ENCODE measurements around the gene PCDH9.

PCDH9 gene

GRCh38 chr13:66506051-66506777 lies 723.9 kb downstream of the PCDH9 start:
- no peak for DNase-seq

DNA sequence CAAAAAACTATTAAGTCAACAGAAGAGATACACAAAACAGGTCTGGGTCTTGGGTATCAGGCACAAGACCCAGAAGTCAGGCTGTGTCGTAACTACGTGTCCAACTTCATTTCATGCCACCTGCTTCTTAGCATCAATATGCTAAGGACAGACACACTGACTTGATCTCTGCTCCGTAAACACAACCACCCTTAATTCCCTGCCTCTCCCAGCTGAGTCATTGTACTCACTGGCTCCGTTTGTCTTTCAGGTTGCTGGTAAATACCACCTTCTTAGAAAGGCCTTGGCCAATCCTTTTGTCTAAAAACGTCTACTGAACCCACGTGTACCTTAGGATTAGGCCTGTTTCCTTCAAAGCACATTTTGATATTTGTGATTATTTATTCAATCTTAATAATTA lies 726.2 kb downstream of the PCDH9 start:
- DNase-seq = no peak

GRCh38 chr13:66501181-66501580 lies 729.0 kb downstream of the PCDH9 start:
- DNase-seq = no peak

DNA sequence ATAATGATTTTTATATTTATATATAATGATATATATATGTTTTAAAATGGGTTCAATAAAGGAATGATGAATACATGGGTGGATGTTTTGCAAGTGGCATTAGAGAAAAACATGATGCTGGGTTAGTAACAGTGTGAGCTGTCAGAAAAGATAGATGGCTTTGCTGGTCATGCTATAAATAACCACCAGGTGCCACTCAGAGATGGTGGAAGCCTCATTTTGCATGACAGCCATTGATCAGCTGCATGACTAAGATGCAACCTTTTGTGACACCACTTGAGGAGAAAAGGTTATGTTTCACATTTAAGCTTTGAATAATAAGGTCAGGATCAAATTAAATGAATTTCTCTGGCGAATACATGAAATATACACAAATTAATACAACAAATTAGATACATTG lies 737.7 kb downstream of the PCDH9 start:
- DNase-seq = no peak

- no peak for DNase-seq
Observed at GRCh38 chr13:66491251-66491650, 738.9 kb downstream of the PCDH9 start.

DNA sequence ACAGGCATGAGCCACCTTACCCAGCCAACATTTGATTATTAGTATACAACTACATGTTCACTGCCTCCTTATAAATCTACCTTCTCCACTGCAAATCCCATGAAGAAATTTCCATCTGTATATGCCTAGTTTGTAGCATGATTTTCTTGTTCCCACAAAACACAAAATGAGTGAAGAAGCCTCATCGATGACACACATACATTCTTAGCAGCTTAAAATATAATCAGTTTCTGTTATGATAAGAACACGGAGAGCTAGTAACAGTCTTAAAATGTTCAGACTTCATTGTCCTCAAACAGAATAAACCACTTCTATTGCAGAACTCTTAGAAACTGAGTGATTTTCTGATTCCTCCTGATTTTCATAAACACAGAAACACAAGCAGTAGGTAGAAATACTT lies 740.5 kb downstream of the PCDH9 start:
- no peak for DNase-seq

DNA sequence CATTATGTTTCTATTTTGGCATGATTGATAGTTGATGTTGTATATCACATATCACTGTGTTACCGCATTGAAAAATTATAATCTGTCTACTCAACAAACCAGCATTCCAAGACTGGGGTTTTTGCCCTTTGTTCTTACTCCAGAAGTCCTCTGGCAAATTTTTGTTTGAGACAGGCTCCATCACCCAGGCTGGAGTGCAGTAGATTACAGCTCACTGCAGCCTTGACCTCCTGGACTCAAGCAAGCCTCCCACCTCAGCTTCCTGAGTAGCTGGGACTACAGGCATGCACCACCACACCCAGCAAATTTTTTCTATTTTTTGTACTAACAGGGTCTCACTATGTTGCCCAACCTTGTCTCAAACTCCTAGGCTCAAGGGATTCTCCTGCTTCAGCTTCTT lies 741.0 kb downstream of the PCDH9 start:
- DNase-seq = no peak

DNA sequence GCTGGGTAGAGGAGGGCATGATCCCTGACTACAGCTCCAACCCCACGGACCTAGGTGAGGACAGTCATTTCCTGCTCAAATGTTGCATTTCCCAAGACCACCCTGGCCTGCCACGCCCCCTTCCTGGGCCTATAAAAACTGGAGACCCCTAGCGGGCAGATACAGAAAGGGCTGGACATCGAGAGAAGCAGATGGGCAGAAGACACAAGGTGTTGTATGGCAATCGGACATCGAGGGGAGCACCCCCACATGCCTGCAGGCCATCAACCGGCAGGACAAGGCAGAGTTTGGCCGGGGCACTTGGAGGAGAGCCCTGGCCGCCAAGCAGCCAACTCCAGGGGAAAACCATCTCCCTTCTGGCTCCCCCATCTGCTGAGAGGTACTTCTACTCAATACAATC lies 746.4 kb downstream of the PCDH9 start:
- no peak for DNase-seq

- no peak for DNase-seq
Observed at GRCh38 chr13:66482836-66483235, 747.3 kb downstream of the PCDH9 start.

DNA sequence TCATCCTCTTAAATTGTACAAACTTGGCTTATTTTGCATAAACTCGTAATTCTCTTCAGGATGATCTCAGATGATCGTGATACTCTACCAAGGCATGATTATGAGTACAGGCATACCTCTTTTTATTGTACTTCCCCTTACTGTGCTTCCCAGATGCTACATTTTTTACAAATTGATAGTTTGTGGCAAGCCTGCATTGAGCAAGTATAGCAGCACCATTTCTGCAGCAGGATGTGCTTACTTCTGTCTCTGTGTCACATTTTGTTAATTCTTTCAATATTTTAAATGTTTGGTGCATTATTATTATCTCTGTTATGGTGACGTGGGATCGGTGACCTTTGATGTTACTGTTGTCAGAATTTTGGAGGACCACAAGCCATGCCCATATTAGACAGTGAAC lies 752.3 kb downstream of the PCDH9 start:
- no peak for DNase-seq

- DNase-seq = no peak
Observed at GRCh38 chr13:66475061-66475460, 755.1 kb downstream of the PCDH9 start.

DNA sequence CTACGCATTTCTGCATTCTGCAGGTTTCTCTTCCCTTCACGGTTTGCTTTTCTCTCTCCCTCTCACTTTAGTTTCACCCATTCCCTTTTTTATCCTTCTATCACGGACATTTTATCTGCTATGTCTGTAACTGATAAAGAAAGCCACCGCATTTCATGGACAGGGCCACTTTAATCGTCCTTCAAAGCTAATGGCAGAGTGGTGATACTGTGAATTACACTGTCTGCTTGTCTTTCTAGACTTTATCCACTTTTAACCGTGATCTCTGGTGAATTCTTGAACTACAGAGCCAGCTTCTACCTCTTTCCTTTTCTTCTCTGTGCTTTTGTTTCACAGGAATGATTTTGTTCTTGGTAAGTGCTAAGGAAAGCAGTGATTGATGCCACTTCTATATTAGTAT lies 760.4 kb downstream of the PCDH9 start:
- DNase-seq = no peak

DNA sequence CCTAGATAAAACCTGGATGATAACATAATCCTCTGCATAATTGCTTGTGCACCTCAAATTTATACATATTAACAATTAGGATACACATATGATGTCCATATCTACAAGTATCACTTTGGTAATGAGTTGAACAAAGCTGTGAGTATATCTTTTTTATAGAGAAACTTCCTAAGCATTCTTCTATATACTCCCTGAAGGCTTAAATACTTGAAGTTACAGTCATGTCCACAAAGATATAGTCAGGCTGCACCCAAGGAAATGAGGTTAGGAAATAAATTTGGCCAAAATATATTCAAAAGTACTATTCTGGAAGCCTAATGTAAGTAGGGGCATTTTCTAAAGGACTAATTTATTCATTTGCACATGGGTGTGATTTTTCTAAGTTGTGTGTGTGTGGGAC lies 761.5 kb downstream of the PCDH9 start:
- DNase-seq = no peak

GRCh38 chr13:66462187-66462586 lies 767.9 kb downstream of the PCDH9 start:
- DNase-seq = no peak

DNA sequence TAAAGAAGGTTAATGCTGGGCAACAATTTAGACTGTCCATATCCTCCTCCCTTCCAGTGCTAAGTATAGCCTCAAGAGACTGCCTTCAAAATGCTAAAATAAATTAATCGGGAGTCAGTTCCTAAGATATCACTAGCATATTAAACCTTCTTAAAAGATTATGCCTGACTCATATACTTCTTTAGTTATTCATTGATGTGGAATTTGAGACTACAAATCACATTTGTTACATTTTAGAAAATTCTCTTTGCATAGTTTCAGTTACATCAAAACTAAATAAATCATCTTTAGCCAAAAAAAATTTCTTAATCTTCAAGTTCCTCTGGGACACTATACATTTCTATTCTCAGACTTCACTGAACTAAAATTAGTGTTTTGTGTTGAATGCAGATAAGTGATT lies 769.1 kb downstream of the PCDH9 start:
- DNase-seq = no peak

DNA sequence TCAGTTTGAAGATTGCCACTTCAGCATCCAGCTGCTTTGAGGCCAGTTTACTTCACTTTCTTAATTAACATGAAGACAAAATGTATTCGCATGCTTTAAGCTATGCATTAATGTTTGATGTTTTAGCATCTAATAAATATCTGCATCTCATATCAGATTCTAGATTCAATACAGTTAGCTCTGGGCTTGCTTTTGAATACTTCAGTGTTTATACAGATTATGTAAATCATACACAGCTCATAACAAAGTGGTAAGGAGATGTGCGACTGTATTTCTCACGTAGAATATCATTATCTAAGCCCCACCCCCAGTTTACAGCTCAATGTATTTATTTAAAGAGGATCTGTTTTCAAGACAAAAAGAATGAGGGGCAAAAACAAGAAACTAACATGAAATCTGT lies 770.5 kb downstream of the PCDH9 start:
- no peak for DNase-seq

DNA sequence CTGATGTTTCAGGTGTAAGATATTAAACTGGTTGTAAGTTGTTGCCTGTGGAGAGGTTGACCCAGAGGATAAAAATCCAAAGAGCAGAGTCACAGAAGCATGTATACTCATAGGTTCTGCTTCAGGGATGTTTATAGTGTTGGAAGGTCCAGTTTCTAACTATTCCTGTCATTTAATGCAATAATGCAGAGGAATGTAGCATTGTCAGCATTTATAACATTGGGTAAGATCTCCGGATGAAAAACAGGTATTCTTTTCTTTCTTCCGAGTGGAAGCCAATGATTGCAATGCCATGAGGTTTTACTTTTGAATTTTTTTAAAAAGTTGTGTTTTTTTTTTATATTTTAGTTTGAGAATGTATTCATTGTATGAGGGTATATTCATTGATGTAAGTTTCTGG lies 771.0 kb downstream of the PCDH9 start:
- DNase-seq = no peak

GRCh38 chr13:66446413-66446812 lies 783.7 kb downstream of the PCDH9 start:
- DNase-seq = no peak

- DNase-seq = no peak
Observed at GRCh38 chr13:66443926-66444325, 786.2 kb downstream of the PCDH9 start.

DNA sequence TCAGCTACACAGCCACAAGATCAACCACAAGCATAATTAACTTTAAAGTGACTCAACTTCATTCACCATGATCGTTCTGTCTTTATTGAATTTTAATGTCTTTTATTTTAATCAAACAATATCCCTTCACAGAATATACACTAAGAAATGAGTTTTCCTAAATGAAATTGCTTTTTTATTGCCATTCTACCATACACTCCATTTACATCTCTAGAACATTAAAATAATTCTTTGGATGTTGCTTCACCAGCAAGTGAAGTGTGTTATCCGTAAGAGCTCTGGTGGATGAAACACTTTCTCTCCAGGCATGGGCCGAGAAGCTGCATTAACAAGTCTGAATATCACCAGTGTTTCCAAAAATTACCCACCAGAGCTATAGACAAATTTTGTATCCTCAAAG lies 789.2 kb downstream of the PCDH9 start:
- DNase-seq = no peak

- DNase-seq = no peak
Observed at GRCh38 chr13:66430728-66431127, 799.4 kb downstream of the PCDH9 start.

DNA sequence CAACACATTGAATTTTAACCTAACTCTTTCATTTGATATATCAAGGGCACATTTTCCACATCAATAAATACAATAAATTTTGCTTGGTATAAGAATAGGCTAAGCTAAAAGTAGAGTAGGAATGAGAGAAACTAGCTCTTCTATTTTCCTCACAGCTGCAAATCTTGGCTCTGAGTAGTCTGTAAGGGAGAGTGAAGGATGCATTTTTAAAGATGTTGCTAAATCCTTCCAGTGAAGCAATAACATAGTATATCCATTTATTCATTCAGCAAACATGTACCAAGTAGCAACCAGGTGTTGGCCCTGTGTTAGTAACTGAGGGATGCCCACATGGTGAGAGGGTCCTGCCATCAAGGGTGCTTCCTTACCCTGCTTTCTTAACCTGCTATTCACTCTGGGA lies 799.9 kb downstream of the PCDH9 start:
- DNase-seq = no peak

DNA sequence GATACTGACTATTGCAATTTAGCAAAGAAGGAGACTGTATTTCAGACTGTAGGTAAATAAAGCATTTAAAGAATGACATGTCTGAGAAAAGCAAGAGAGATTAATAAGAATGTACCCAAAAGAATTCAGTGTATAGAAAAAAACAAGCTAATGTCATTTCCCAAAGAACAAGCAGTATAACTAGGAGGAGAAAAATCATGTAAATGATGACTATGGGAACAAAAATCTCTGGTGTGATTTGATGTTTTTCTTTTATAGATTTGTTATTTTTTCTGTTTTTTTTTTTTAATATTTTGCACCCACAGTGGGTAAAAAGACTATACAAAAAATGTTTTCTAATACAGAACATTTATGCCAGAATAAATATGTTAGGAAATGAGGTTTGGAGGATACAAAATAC lies 801.0 kb downstream of the PCDH9 start:
- DNase-seq = no peak

DNA sequence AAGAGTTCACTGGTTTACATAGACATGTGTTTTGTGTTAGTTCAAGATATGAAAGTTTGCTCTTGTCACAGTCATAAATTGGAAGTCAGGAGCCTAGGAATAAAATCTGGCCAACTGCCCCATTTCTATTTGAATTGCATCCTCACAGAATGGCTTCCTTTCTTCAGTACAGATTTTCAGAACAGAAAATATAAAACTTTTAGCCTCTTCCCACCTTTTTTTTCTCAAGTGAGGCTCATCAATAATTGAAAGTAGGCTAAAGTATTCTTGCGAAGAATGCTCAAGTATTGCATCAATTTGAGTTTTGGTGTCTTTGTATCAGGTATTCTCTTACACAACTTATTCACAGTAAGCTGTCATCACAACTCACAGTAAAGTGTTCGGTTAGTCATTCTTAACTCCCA lies 802.7 kb downstream of the PCDH9 start:
- no peak for DNase-seq

GRCh38 chr13:66425741-66426140 lies 804.4 kb downstream of the PCDH9 start:
- DNase-seq = no peak

DNA sequence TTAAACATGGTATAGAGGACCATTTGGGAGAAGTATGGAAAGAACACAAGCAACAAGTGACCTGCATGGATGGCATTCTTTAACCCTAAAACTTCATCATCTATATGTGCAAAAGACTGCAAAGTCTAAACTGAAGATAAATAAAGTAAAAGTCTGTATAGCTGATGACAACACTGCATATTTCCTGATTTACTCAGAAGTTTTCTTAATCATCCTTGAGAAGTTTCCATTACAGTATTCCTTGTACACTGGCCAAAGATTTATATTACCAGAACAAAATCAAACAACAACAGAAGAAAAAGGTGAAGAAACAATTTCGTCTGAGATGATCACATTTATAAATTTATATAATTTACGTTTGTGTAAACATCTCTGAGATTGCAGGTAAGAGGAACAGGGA lies 805.7 kb downstream of the PCDH9 start:
- no peak for DNase-seq
